K562 (cell line): ENCODE measurements around the gene METTL8. TPM values are rescaled to one million over a fixed set of nuclear protein-coding genes. Genes with fewer than 3 reads are reported as not detected.

Source experiments
- ATAC-seq: fragments of 200-7000 bp; cut with Tn5 transposase; 3 replicates; pipeline ENCODE4 v1.9.1; 2020; ENCODE audit warnings: moderate library complexity
- BruUV-seq: library from RNA; stranded (reverse); fragments of 400-500 nt; replicated peaks from 2 replicates; lab custom pipeline; 2021; lab: Mats Ljungman, UMichigan
- CTCF ChIA-PET: fragments of 300-600 bp; formaldehyde crosslinking; extraction: SDS; loops from one replicate; lab custom pipeline; 2021; ENCODE audit warnings: low intra/inter-chr PET ratio; lab: Yijun Ruan, JAX
- POLR2A ChIA-PET: fragments of 300-600, 350-650 bp; sonication (Branson Sonifier 250); formaldehyde crosslinking; extraction: SDS; loops from one replicate; lab custom pipeline; 2021; ENCODE audit warnings: antibody characterized with exemption, inconsistent platforms; lab: Yijun Ruan, JAX
- DNase-seq, 4 experiments: peaks; one replicate each; pipeline versions ENCODE4 v3.0.0 to v3.0.0-alpha.2; 2011 to 2018; ENCODE audit warnings: low spot score in 3 of 4, mixed read lengths in 3 of 4; ENCODE audit errors: extremely low read depth in 1 of 4
- FAIRE-seq: peaks from 2 replicates; lab custom pipeline; 2011; peaks lifted over from hg19 to GRCh38; lab: Jason Lieb, UNC
- H2AFZ ChIP-seq: 2 replicates; pipeline ENCODE4 v1.6.0; 2011; ENCODE audit warnings: low read depth, low read length, control low read depth, inconsistent platforms
- H3K27ac ChIP-seq: fragments of 200-600 bp; 3 replicates; pipeline ENCODE4 v1.8.0; 2011; ENCODE audit warnings: low read depth, mild to moderate bottlenecking, control low read depth, inconsistent platforms, low read length, moderate library complexity, mixed read lengths; ENCODE audit errors: extremely low read depth
- H3K27me3 ChIP-seq, 2 experiments: fragments of 300-600 bp in 1 of 2; 2 replicates in 1 of 2; 3 replicates in 1 of 2; pipeline versions ENCODE4 v1.6.0 to v1.8.0; 2011; ENCODE audit warnings: inconsistent platforms in 2 of 2, low read length in 2 of 2, mild to moderate bottlenecking in 1 of 2, mixed read lengths in 1 of 2, moderate library complexity in 1 of 2; ENCODE audit not compliant: control insufficient read depth in 2 of 2, insufficient read depth in 2 of 2
- H3K36me3 ChIP-seq: fragments of 300-600 bp; 3 replicates; pipeline ENCODE4 v1.8.0; 2011; ENCODE audit warnings: mild to moderate bottlenecking, low read length, inconsistent platforms; ENCODE audit not compliant: control insufficient read depth, insufficient read depth
- H3K4me1 ChIP-seq, 2 experiments: fragments of 200-600 bp in 1 of 2; replicated peaks in 1 of 2; 2 replicates in 1 of 2; 3 replicates in 1 of 2; pipeline versions ENCODE4 v1.5.1 to v1.8.0; 2011; ENCODE audit warnings: inconsistent platforms in 2 of 2, low read length in 2 of 2, mild to moderate bottlenecking in 1 of 2, mixed read lengths in 1 of 2, moderate library complexity in 1 of 2; ENCODE audit not compliant: control insufficient read depth in 2 of 2, insufficient read depth in 2 of 2
- H3K4me2 ChIP-seq: 2 replicates; pipeline ENCODE4 v1.6.1; 2011; ENCODE audit warnings: low read length, control low read depth, inconsistent platforms, mixed read lengths; ENCODE audit not compliant: insufficient read depth
- H3K4me3 ChIP-seq: fragments of 200-600 bp; sonication (generic), shearing (Covaris generic); 2 replicates; pipeline ENCODE4 v1.5.1; 2016; ENCODE audit warnings: control low read depth, inconsistent platforms
- H3K79me2 ChIP-seq: fragments of 200-600 bp; 3 replicates; pipeline ENCODE4 v1.8.0; 2011; ENCODE audit warnings: low read length, inconsistent platforms; ENCODE audit not compliant: control insufficient read depth, insufficient read depth
- H3K9ac ChIP-seq, 2 experiments: 2 replicates each; pipeline versions ENCODE4 v1.6.0 to v1.6.1; 2011; ENCODE audit warnings: low read depth in 2 of 2, low read length in 2 of 2, control low read depth in 1 of 2, inconsistent platforms in 1 of 2, mild to moderate bottlenecking in 1 of 2, mixed read lengths in 1 of 2; ENCODE audit not compliant: insufficient read depth in 1 of 2
- H3K9me1 ChIP-seq: one replicate; pipeline ENCODE4 v1.6.0; 2011; ENCODE audit warnings: inconsistent platforms, mild to moderate bottlenecking, low read length, moderate library complexity; ENCODE audit not compliant: control insufficient read depth, insufficient read depth
- H3K9me3 ChIP-seq: replicated peaks from 2 replicates; pipeline ENCODE4 v1.5.1; 2011; ENCODE audit warnings: low read depth, low read length, inconsistent platforms; ENCODE audit not compliant: control insufficient read depth, insufficient read depth
- H4K20me1 ChIP-seq: replicated peaks from 2 replicates; pipeline ENCODE4 v1.6.1; 2011; ENCODE audit warnings: low read length, inconsistent platforms, mixed read lengths; ENCODE audit not compliant: control insufficient read depth, insufficient read depth
- MED1 ChIP-seq: sonication (generic); formaldehyde crosslinking; IDR thresholded peaks from 2 replicates; pipeline ENCODE4 v1.8.1; 2023; ENCODE audit warnings: missing genetic modification reagents, borderline replicate concordance
- RFX1 ChIP-seq: fragments of 450-650 bp; IDR thresholded peaks from 2 replicates; pipeline ENCODE4 v1.6.1; 2016; ENCODE audit warnings: mild to moderate bottlenecking, moderate library complexity
- TEAD2 ChIP-seq: fragments of 450-650 bp; IDR thresholded peaks from 2 replicates; pipeline ENCODE4 v1.6.1; 2016; ENCODE audit warnings: missing genetic modification characterization, control low read depth, missing compliant biosample characterization
- ZFP1 ChIP-seq: fragments of 450-650 bp; formaldehyde crosslinking; IDR thresholded peaks from 2 replicates; pipeline ENCODE4 v1.4.0; 2020; ENCODE audit warnings: mild to moderate bottlenecking, mixed read lengths
- WGBS: fragments of 100-300 bp; shearing (Covaris generic); methylation state at CpG from one replicate; pipeline ENCODE4 v1.1.6; 2016; ENCODE audit warnings: low coverage, mixed read lengths; ENCODE audit not compliant: insufficient coverage; ENCODE audit errors: missing lambda C conversion rate; 5-methylcytosine and 5-hydroxymethylcytosine counted together
- in situ Hi-C: fragments of 300-500 bp; cut with MboI; formaldehyde crosslinking; loops from 4 replicates; pipeline ENCODE4 v1.15.0; 2018; ENCODE audit warnings: inconsistent platforms, mixed read lengths
- intact Hi-C: fragments of 100-400 bp; cut with micrococcal nuclease; formaldehyde crosslinking; loops from 2 replicates; pipeline ENCODE4 v1.14.2; 2022
- polyA plus RNA-seq, 8 experiments: library from polyadenylated mRNA; depleted of rRNA in 4 of 8; stranded (reverse) in 5 of 8; unstranded in 3 of 8; fragments of >200 nt; fragmentation: Nextera tagmentation in 2 of 8; fragmentation: Illumina TruSeq in 1 of 8; extraction: Ambion mirVana in 2 of 8; extraction: Trizol in 1 of 8; gene quantifications; 2 replicates each; pipeline versions ENCODE4 v1.2.1 to v1.2.3, GENCODE V29; 2011 to 2014; ENCODE audit warnings: inconsistent platforms in 1 of 8, missing spikeins in 1 of 8
- total RNA-seq, 7 experiments: library from RNA; depleted of rRNA in 6 of 7; stranded (reverse); fragments of >200 nt in 6 of 7; fragmentation: Illumina TruSeq in 2 of 7; extraction: Trizol in 2 of 7; gene quantifications; 2 replicates each; pipeline versions ENCODE4 v1.2.1 to v1.2.3, GENCODE V29; 2011 to 2021; ENCODE audit warnings: low replicate concordance in 1 of 7

Gene METTL8
- total and polyA plus RNA-seq, 9 of the 15 experiments (the other 6 are each of a cell fraction or from before 2014, with no cell fraction given): 12.9 to 52.6 (median 33.7) TPM

DNA sequence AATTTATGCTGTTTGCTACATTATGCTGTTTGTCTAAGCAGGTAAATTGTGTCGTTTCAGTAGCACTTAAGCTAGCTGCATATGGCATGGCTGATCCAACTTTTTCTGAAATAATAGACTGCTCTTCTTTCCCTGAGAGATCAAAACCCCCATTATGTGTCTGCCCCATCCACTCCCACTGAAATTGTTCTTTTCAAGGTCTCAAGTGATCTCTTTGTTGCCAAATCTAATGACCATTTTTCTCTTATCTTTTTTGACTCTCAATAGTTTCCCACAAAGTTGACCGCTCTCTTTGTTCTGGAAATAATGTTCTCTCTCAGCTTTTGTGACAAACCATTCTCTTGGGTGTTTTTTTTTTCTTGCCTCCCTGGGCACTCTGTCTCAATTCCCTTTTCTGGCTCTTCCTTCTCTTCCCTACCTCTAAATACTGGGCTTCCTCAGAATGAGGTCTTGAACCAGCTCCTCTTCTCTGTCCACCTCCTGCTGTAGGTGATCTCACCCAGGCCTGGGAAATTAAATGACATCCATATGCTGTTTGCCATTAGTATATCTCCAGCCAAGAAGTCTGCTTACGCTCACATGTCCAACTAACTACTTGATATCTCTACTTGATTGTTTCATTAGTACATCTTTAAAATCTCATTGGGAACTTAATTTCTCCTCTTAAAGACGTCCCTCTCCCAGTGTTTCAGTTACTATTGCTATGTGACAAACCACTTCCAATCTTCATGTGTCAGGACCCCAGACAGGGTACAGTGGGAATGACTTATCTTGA is 165.7 kb downstream of the METTL8 start:
- no TSS peak for BruUV-seq
- no peak overlapping the region for H3K4me3 ChIP-seq
- H3K9ac ChIP-seq: no peak overlapping the region
- H4K20me1 ChIP-seq: no peaks in the 10 kb centered on the region
- no peaks in the 10 kb centered on the region; a peak in 1 of 5 replicates for H3K27me3 ChIP-seq
- no peaks in the 10 kb centered on the region for H3K79me2 ChIP-seq
- in situ Hi-C loops (no loop called here), intact Hi-C loops (no loop called here)
- FAIRE-seq: no peak
- no peak overlapping the region for H3K4me2 ChIP-seq
- no peak overlapping the region for H2AFZ ChIP-seq
- H3K27ac ChIP-seq: no peak overlapping the region
- H3K4me1 ChIP-seq: no peaks in the 10 kb centered on the region
- ATAC-seq: no peak
- DNase-seq: no peak
- ChIA-PET CTCF (no interaction called here), POLR2A (interaction anchor here (0.7 to 0.8 kb wide), 2 partner anchors 10 to 30 kb away, joined by 4 read pairs; no protein-coding TSS in a partner anchor)
- no peaks in the 10 kb centered on the region for H3K9me3 ChIP-seq
- no peaks in the 10 kb centered on the region for H3K9me1 ChIP-seq
- TF ChIP-seq TEAD2: no peak
- TF ChIP-seq ZFP1 (CRISPR knock-in tag): no peak
- TF ChIP-seq MED1 (CRISPR knock-in tag): no peak
- TF ChIP-seq RFX1: no peak
- 24% methylated on average over 4 of the region's 4 CpGs for WGBS
- no peaks in the 10 kb centered on the region for H3K36me3 ChIP-seq

Other genes with a start within 250 kb of the METTL8 start
- 20.8 and 22.7 TPM in 2 replicates for gene DCAF17, start 236 bp upstream of the METTL8 start, total RNA-seq (2014; rRNA removed)
- gene DCAF17, start 236 bp upstream of the METTL8 start, total RNA-seq (2014; rRNA removed; fragmentation: Illumina TruSeq; extraction: Trizol): 38.5 and 40.5 TPM in 2 replicates
- 29.5 and 34.4 TPM in 2 replicates for gene DCAF17, start 236 bp upstream of the METTL8 start, total RNA-seq (2015; rRNA removed; fragmentation: Illumina TruSeq; extraction: Trizol)
- 29.3 TPM in 2 replicates for gene DCAF17, start 236 bp upstream of the METTL8 start, total RNA-seq (2021)
- 29.1 and 32.8 TPM in 2 replicates for gene DCAF17, start 236 bp upstream of the METTL8 start, polyA plus RNA-seq (2011; rRNA removed)
- 23.3 and 27.1 TPM in 2 replicates for gene DCAF17, start 236 bp upstream of the METTL8 start, polyA plus RNA-seq (2014; fragmentation: Illumina TruSeq; extraction: Trizol)
- 10 to 100 TPM; 10.0 to 12.0 TPM for gene DCAF17, start 236 bp upstream of the METTL8 start, polyA plus RNA-seq (2014; fragmentation: Nextera tagmentation; extraction: Ambion mirVana)
- gene DCAF17, start 236 bp upstream of the METTL8 start, polyA plus RNA-seq (2014; rRNA removed): 15.6 and 19.7 TPM in 2 replicates
- 12.4 and 14.0 TPM in 2 replicates for gene CYBRD1, start 88.5 kb upstream of the METTL8 start, total RNA-seq (2014; rRNA removed)
- gene CYBRD1, start 88.5 kb upstream of the METTL8 start, total RNA-seq (2014; rRNA removed; fragmentation: Illumina TruSeq; extraction: Trizol): 15.6 and 18.7 TPM in 2 replicates
- 15.3 and 16.2 TPM in 2 replicates for gene CYBRD1, start 88.5 kb upstream of the METTL8 start, total RNA-seq (2015; rRNA removed; fragmentation: Illumina TruSeq; extraction: Trizol)
- 21.6 and 22.4 TPM in 2 replicates for gene CYBRD1, start 88.5 kb upstream of the METTL8 start, total RNA-seq (2021)
- gene CYBRD1, start 88.5 kb upstream of the METTL8 start, polyA plus RNA-seq (2011; rRNA removed): 20.1 and 25.6 TPM in 2 replicates
- 14.9 and 15.8 TPM in 2 replicates for gene CYBRD1, start 88.5 kb upstream of the METTL8 start, polyA plus RNA-seq (2014; fragmentation: Illumina TruSeq; extraction: Trizol)
- gene CYBRD1, start 88.5 kb upstream of the METTL8 start, polyA plus RNA-seq (2014; fragmentation: Nextera tagmentation; extraction: Ambion mirVana): 10 to 100 TPM in 1 of 2 experiments, 1 to 10 TPM in 1; 9.6 to 10.7 TPM
- gene CYBRD1, start 88.5 kb upstream of the METTL8 start, polyA plus RNA-seq (2014; rRNA removed): 12.4 and 15.6 TPM in 2 replicates